ENCODE results near the gene LMTK3. TPM values are rescaled to one million over a fixed set of nuclear protein-coding genes. Genes with fewer than 3 reads are reported as not detected.

Gene LMTK3
- total RNA-seq, 1 donor from 2014 or later = 2.0 TPM

DNA sequence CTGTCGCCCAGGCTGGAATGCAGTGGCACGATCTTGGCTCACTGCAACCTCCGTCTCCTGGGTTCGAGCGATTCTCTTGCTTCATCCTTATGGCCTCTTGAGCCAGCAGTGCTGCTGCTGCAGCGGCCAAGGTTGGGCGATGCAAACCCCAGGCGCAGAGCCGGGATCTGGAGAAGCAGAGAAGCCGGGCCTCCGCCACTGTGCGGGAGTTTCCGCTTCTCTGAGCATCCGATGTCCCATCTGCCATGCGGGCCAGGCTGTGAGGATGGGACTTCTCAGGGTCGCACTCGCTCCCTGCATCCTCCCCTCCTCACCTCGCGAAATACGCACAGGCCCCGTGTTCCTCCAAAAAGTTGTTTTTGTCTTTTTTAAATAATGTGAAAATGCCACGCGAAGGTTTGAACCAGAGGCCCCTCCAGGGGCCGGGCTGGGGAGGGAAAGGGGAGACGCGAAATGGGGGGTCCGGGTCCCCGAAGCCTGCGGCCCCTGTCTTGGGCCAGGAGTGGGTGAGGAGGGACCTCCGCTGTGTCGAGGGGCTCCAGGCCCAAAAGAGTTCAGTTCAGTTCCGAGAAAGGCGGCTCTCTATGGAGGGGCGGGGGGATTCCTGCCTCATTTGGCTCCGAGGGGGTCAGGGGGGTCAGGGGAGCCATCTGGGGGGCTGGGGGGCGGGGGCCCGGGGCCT, 26.6 kb downstream of the LMTK3 start:
- Mint-ChIP-seq H3K27ac (no peak overlapping the region), H3K4me1 (ENCODE audit: low read depth) (peaks cover 10% of the 10 kb centered on the region), H3K9me3 (no peaks in the 10 kb centered on the region), H3K4me3 (no peak overlapping the region), H3K36me3 (ENCODE audit: low read depth) (peaks cover 2% of the 10 kb centered on the region), H3K27me3 (ENCODE audit: insufficient read depth) (no peaks in the 10 kb centered on the region)
- no peak for DNase-seq (ENCODE audit: low spot score)
- intact Hi-C loops (cut with micrococcal nuclease) = no loop called here

DNA sequence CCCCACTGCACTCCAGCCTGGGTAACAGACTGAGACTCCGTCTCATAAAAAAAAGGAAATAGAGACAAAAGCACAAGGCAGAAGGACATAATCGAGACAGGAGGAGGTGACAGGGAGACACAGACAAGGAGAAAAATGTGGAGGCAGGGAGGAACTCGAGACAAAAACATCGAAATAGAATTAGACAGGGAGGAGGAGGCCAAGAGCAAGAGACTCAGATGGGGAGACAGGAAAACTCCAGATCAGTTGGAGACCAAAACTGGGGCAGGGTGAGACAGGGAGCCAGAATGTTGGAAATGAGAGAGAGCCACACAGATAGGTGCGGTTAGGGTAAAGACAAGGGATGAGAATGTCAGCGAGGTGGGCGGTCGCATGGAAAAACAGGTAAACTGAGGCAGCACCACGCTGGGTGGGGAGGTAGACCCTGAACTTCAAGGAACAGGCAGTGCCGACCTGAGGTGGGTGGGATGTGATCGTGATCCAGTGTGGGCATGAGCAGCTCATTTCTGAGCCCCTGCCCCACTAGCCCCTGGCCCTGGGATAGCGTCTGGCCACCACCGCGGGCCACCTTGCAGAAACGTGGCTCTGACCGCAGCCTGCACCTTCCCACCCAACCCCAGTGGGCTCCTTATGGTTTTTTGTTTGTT, 27.3 kb downstream of the LMTK3 start:
- H3K4me1 Mint-ChIP-seq (ENCODE audit: low read depth) = peaks cover 15% of the 10 kb centered on the region
- no peak overlapping the region for H3K4me3 Mint-ChIP-seq
- no peaks in the 10 kb centered on the region for H3K27me3 Mint-ChIP-seq (ENCODE audit: insufficient read depth)
- intact Hi-C loops (cut with micrococcal nuclease) = no loop called here
- H3K27ac Mint-ChIP-seq = no peak overlapping the region
- no peak for DNase-seq (ENCODE audit: low spot score)
- no peaks in the 10 kb centered on the region for H3K9me3 Mint-ChIP-seq
- peaks cover 4% of the 10 kb centered on the region for H3K36me3 Mint-ChIP-seq (ENCODE audit: low read depth)

DNA sequence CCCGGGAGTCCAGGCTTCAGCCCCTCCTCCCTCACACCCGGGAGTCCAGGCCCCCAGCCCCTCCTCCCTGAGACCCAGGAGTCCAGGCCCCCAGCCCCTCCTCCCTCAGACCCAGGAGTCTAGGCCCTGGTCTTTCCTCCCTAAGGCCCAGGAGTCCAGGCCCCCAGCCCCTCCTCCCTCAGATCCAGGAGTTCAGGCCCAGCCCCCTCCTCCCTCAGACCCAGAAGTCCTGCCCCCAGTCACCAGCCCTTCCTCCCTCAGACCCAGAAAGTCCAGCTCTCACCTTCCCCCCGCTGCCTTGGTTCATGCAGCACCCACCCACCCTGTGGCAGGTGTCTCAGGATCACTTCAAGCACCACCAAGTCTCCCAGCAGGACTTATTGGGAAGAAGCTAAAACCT, 28.3 kb downstream of the LMTK3 start:
- peak overlapping the region; percentile 34 for H3K27ac Mint-ChIP-seq

DNA sequence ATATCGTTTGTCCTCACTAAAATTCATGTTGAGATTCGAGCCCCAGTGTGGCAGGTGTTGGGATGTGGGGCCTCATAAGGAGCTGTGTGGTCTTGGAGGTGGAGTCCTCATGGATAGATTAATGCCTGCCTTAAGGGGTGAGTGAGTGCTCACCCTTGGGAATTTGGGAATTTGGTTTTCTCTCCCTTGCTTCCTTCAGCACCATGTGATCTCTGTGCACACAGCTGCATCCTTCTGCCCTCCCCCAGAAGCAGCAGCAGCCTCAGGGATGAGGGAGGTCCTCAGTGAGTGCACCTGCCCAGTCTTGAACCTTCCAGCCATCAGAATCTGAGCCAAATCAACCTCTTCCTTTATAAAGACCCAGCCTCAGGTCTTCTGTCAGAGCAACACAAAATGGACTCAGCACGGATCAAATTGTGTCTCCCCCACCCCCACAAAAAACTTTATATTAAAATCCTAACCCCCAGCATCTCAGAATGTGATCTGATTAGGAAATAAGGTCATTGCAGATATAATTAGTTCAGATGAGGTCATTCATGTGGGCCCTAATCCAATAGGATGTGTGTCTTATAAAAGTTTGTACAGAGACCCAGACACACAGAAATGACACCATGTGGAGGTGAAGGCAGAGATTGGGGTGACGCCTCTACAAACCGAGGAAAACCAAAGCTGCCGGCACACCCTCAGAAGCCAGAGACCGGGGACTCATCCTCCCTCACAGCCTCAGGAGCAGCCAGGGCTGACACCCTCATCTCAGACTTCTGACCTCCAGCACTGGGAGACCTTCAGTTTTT, 29.6 kb downstream of the LMTK3 start:
- Mint-ChIP-seq H3K36me3 (ENCODE audit: low read depth) (peaks cover 7% of the 10 kb centered on the region), H3K9me3 (no peaks in the 10 kb centered on the region), H3K27ac (peak overlapping the region; percentile 34), H3K4me3 (peak overlapping the region; percentile 49), H3K4me1 (ENCODE audit: low read depth) (peaks cover 18% of the 10 kb centered on the region), H3K27me3 (ENCODE audit: insufficient read depth) (no peaks in the 10 kb centered on the region)
- no peak for DNase-seq (ENCODE audit: low spot score)
- intact Hi-C loops (cut with micrococcal nuclease) = no loop called here

More for the DNA sequence above, 28.3 kb downstream of the LMTK3 start:
- peaks cover 7% of the 10 kb centered on the region for H3K36me3 Mint-ChIP-seq (ENCODE audit: low read depth)
- no peak overlapping the region for H3K4me3 Mint-ChIP-seq
- H3K4me1 Mint-ChIP-seq (ENCODE audit: low read depth) = peaks cover 18% of the 10 kb centered on the region
- no peaks in the 10 kb centered on the region for H3K9me3 Mint-ChIP-seq
- intact Hi-C loops (cut with micrococcal nuclease) = no loop called here
- no peaks in the 10 kb centered on the region for H3K27me3 Mint-ChIP-seq (ENCODE audit: insufficient read depth)
- DNase-seq (ENCODE audit: low spot score) = no peak

DNA sequence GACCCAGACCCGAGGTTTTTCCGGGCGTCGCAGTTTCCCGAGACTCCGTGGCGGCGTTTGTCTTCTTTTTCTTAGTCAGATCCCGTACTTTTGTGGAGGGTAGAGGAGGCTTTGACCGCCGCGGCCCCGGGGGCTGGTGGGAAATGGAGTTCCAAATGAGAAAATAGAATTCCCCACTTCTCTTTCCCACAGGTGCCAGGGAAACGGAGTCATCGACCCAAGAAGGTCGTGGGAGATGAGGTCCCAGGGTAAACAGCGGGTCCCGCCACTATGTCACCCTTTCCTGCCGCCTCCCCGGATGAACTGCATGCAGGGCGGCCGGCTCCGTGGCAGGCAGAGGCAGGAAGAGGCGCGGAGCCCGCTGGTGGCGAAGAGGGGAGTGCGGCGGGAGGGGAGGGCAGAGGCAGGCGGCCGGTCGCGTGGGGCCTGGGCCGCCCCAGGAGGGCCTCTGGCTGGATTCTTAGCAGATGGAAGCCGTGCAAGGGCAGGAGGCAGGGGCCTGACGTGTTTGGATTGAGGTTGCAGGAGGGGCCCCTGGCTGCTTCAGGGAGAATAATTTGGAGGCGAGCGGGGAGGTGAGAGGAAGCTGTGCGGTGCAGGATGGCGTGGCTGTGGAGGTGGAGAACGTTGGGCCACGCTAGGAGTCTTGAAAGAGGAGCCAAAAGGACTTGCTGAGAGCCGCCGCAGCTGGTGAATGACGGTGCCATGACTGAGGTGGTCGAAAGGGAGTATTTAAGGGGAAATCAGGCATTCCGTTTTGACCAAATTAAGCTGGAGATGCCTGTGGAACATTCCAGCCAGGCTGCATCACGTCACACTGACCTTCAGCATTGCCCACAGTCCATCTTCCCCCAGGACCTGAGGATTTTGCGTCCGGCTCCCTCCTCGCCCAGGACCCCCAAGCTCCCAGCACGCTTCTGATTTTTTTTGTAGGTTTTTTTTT, 30.8 kb downstream of the LMTK3 start:
- H3K4me3 Mint-ChIP-seq = peak overlapping the region; percentile 83
- peaks cover 7% of the 10 kb centered on the region for H3K36me3 Mint-ChIP-seq (ENCODE audit: low read depth)
- H3K4me1 Mint-ChIP-seq (ENCODE audit: low read depth) = peaks cover 18% of the 10 kb centered on the region
- no peaks in the 10 kb centered on the region for H3K27me3 Mint-ChIP-seq (ENCODE audit: insufficient read depth)
- peak; percentile 62 for DNase-seq (ENCODE audit: low spot score)
- H3K9me3 Mint-ChIP-seq = no peaks in the 10 kb centered on the region
- peak overlapping the region; percentile 86 for H3K27ac Mint-ChIP-seq
- intact Hi-C loops (cut with micrococcal nuclease) = no loop called here

DNA sequence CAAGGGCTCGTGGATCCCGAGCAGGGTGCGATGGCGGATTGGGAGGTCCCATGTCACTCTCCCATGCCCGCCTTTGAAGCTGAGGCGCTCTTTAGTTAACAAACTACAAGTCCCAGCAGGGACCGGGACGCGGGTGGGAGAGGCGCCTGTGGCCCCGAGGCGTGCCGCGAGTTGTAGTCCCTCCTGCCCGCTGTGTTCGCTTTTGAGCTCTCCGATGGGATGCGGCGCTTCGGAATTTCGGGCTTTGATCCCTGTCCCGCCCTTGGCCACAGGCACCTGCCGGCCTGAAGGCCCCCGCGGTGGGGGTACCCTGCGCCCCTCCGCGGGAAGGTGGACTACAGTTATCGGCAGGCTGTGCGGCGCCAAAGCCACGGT, 31.5 kb downstream of the LMTK3 start:
- H3K27ac Mint-ChIP-seq = peak overlapping the region; percentile 86
- H3K36me3 Mint-ChIP-seq (ENCODE audit: low read depth) = peaks cover 8% of the 10 kb centered on the region
- H3K9me3 Mint-ChIP-seq = no peaks in the 10 kb centered on the region
- intact Hi-C loops (cut with micrococcal nuclease) = no loop called here
- no peak for DNase-seq (ENCODE audit: low spot score)
- H3K4me3 Mint-ChIP-seq = peak overlapping the region; percentile 83
- H3K4me1 Mint-ChIP-seq (ENCODE audit: low read depth) = peaks cover 18% of the 10 kb centered on the region
- no peaks in the 10 kb centered on the region for H3K27me3 Mint-ChIP-seq (ENCODE audit: insufficient read depth)

DNA sequence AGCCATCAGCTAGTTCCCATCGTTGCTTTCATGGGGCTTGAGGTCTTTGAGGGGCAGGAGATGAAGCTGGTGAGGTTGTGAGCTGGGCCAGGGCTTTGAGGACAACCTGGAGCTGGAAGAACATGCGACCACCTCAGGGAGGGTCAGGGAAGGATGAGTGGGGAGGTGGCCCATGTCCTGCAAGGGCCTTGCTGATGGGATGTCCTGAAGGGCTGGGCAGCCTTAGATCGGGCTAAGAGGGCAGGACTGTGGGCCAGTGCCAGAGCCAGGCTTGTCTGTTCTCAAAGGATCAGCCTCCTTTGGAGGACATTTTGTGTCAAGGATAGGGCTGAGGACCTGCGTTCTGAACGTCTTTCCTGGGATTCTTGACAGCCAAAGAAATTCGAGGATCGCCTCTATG, 31.9 kb downstream of the LMTK3 start:
- Mint-ChIP-seq H3K4me3 (peak overlapping the region; percentile 61), H3K4me1 (ENCODE audit: low read depth) (peaks cover 18% of the 10 kb centered on the region), H3K27ac (peak overlapping the region; percentile 57), H3K27me3 (ENCODE audit: insufficient read depth) (no peaks in the 10 kb centered on the region), H3K36me3 (ENCODE audit: low read depth) (peaks cover 11% of the 10 kb centered on the region), H3K9me3 (no peaks in the 10 kb centered on the region)
- DNase-seq (ENCODE audit: low spot score) = no peak
- intact Hi-C loops (cut with micrococcal nuclease) = no loop called here

DNA sequence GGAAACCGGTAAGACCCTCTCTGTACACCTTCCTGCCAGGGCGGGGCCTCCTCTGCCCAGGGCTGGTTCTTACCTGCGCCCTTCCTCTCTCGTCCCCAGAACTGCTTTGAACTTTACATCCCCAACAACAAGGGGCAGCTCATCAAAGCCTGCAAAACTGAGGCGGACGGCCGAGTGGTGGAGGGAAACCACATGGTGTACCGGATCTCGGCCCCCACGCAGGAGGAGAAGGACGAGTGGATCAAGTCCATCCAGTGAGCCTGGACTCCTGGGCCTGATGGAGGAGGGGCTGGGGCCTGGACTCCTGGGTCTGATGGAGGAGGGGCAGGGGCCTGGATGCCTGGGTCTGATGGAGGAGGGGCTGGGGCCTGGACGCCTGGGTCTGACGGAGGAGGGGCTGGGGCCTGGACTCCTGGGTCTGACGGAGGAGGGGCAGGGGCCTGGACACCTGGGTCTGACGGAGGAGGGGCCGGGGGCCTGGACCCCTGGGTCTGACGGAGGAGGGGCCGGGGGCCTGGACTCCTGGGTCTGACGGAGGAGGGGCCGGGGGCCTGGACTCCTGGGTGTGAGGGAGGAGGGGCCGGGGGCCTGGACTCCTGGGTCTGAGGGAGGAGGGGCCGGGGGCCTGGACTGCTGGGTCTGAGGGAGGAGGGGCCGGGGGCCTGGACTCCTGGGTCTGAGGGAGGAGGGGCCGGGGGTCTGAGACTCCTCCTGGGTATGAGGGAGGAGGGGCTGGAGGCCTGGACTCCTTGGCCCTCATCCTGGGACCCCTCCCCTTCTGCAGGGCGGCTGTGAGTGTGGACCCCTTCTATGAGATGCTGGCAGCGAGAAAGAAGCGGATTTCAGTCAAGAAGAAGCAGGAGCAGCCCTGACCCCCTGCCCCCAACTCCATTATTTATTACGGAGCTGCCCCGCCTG, 33.0 kb downstream of the LMTK3 start:
- no peak for DNase-seq (ENCODE audit: low spot score)
- H3K36me3 Mint-ChIP-seq (ENCODE audit: low read depth) = peaks cover 14% of the 10 kb centered on the region
- H3K9me3 Mint-ChIP-seq = no peaks in the 10 kb centered on the region
- intact Hi-C loops (cut with micrococcal nuclease) = no loop called here
- peaks cover 18% of the 10 kb centered on the region for H3K4me1 Mint-ChIP-seq (ENCODE audit: low read depth)
- no peak overlapping the region for H3K27ac Mint-ChIP-seq
- H3K27me3 Mint-ChIP-seq (ENCODE audit: insufficient read depth) = no peaks in the 10 kb centered on the region
- H3K4me3 Mint-ChIP-seq = no peak overlapping the region

DNA sequence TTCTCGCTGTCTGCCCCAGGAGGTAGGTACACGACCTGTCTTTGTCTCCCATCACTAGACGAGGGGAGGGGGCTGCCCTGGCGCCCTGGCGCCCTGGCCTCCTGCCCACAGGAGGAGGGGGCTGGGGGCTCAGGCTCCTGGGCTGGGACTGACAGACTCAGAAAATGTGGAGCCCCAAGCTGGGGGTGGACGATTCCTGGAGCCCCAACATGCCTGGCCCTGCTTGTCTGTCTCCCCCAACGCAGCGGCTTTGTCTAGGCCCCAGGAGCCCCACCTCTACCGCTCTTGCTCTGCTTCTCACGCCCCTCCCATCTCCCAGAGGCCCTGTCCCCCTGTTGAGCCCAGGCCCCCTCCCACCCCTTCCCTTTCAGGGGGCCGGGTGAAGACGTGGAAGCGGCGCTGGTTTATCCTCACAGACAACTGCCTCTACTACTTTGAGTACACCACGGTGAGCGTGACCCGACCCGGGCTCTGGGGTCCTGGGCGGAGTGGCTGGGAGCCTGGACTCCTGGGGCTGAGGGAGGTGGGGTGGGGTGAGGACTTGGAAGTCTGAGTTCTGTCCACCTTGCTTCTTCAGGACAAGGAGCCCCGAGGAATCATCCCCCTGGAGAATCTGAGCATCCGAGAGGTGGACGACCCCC, 33.8 kb downstream of the LMTK3 start:
- Mint-ChIP-seq H3K9me3 (no peaks in the 10 kb centered on the region), H3K27me3 (ENCODE audit: insufficient read depth) (no peaks in the 10 kb centered on the region), H3K4me1 (ENCODE audit: low read depth) (peaks cover 18% of the 10 kb centered on the region), H3K4me3 (no peak overlapping the region), H3K27ac (no peak overlapping the region), H3K36me3 (ENCODE audit: low read depth) (peaks cover 14% of the 10 kb centered on the region)
- no peak for DNase-seq (ENCODE audit: low spot score)
- intact Hi-C loops (cut with micrococcal nuclease) = no loop called here

DNA sequence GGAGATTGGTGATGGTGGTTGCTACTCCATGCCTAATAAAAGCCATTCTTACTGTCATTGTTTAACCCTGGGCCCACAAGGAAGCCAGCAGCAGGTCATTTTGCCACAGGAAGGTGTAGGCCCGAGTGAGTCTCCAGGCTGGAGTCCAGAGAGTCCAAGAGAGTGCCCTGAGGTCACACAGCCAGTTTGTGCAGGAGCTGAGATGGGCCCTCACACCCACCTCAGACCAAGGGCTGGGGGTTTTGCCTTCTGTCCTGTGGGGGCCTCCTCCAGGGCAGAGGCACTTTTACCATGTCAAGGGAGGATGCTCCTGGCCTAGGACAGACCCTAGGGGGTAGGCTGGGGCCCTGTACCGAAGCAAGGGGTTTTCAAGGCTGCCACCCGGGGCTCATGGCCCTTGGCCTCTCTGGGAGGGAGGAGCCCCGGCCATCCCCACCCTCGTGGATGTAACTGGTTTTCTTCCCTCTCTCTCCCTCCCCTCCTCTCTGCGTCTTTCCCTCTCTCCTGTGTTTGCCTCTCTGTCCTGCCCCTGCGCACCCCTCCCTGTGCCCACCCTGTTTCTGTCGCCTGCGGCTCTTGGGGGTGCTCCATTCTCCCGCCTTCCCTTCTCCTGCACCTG, 34.5 kb downstream of the LMTK3 start:
- no peaks in the 10 kb centered on the region for H3K27me3 Mint-ChIP-seq (ENCODE audit: insufficient read depth)
- H3K9me3 Mint-ChIP-seq = no peaks in the 10 kb centered on the region
- no peak overlapping the region for H3K4me3 Mint-ChIP-seq
- no peak for DNase-seq (ENCODE audit: low spot score)
- H3K4me1 Mint-ChIP-seq (ENCODE audit: low read depth) = peaks cover 18% of the 10 kb centered on the region
- H3K36me3 Mint-ChIP-seq (ENCODE audit: low read depth) = peaks cover 14% of the 10 kb centered on the region
- intact Hi-C loops (cut with micrococcal nuclease) = no loop called here
- H3K27ac Mint-ChIP-seq = no peak overlapping the region

DNA sequence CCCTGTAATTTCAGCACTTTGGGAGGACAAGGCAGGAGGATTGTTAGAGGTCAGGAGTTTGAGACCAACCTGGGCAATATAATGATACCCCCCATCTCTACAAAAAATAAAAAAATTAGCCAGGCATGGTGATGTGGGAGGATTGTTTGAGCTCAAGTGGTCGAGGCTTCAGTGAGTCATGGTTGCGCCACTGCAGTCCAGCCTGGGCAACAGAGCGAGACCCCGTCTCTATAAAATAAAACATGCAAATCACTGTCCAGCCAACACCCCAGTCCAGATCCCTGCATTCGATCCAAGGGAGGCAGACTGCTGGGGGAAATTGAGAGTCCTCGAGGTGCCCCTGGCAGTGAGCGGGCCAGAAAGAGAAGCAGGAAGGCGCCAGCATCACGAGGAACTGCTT, 35.5 kb downstream of the LMTK3 start:
- peaks cover 16% of the 10 kb centered on the region for H3K4me1 Mint-ChIP-seq (ENCODE audit: low read depth)
- no peaks in the 10 kb centered on the region for H3K27me3 Mint-ChIP-seq (ENCODE audit: insufficient read depth)
- DNase-seq (ENCODE audit: low spot score) = no peak
- no peak overlapping the region for H3K27ac Mint-ChIP-seq
- peaks cover 15% of the 10 kb centered on the region for H3K36me3 Mint-ChIP-seq (ENCODE audit: low read depth)
- intact Hi-C loops (cut with micrococcal nuclease) = no loop called here
- H3K9me3 Mint-ChIP-seq = no peaks in the 10 kb centered on the region
- H3K4me3 Mint-ChIP-seq = no peak overlapping the region
